Endodermal cell (in vitro differentiated cells): ENCODE measurements around the gene IL31RA. TPM values are rescaled to one million over a fixed set of nuclear protein-coding genes. Genes with fewer than 3 reads are reported as not detected.

ENCODE experiments used
- DNase-seq: peaks from one replicate; pipeline ENCODE4 v3.0.0-alpha.2; 2017
- H3K27ac ChIP-seq: 2 replicates; pipeline ENCODE4 v1.5.1; 2013; ENCODE audit warnings: mild to moderate bottlenecking, low read depth, low read length, moderate library complexity
- H3K27me3 ChIP-seq: 2 replicates; pipeline ENCODE4 v1.6.1; 2013; ENCODE audit warnings: mild to moderate bottlenecking, low read length, moderate library complexity; ENCODE audit not compliant: insufficient read depth, control insufficient read depth, poor library complexity, severe bottlenecking
- H3K36me3 ChIP-seq: 2 replicates; pipeline ENCODE4 v1.7.0; 2013; ENCODE audit warnings: mild to moderate bottlenecking, low read length, moderate library complexity; ENCODE audit not compliant: control insufficient read depth, insufficient read depth
- H3K4me1 ChIP-seq: one replicate; pipeline ENCODE4 v1.7.0; 2013; ENCODE audit warnings: low read length; ENCODE audit not compliant: control insufficient read depth, insufficient read depth
- H3K4me3 ChIP-seq: 2 replicates; pipeline ENCODE4 v1.5.1; 2013; ENCODE audit warnings: mild to moderate bottlenecking, low read length, moderate library complexity
- H3K9ac ChIP-seq: 2 replicates; pipeline ENCODE4 v1.6.1; 2013; ENCODE audit warnings: mild to moderate bottlenecking, low read length, moderate library complexity; ENCODE audit not compliant: poor library complexity, severe bottlenecking; ENCODE audit errors: extremely low read depth
- H3K9me3 ChIP-seq: 2 replicates; pipeline ENCODE4 v1.6.1; 2013; ENCODE audit warnings: mild to moderate bottlenecking, low read length, moderate library complexity; ENCODE audit not compliant: control insufficient read depth
- H3K27ac Mint-ChIP-seq: 2 replicates; pipeline ENCODE4 v1.8.0; 2020; ENCODE audit warnings: mixed read lengths
- H3K27me3 Mint-ChIP-seq: 2 replicates; pipeline ENCODE4 v1.8.0; 2021; ENCODE audit warnings: mild to moderate bottlenecking, mixed read lengths; ENCODE audit not compliant: insufficient read depth
- H3K36me3 Mint-ChIP-seq: 2 replicates; pipeline ENCODE4 v1.8.0; 2020; ENCODE audit warnings: low read depth, mixed read lengths
- H3K4me1 Mint-ChIP-seq: 2 replicates; pipeline ENCODE4 v1.8.0; 2020; ENCODE audit warnings: mixed read lengths
- H3K4me3 Mint-ChIP-seq: 2 replicates; pipeline ENCODE4 v1.8.0; 2020; ENCODE audit warnings: mild to moderate bottlenecking, moderate library complexity, mixed read lengths
- H3K9me3 Mint-ChIP-seq: 2 replicates; pipeline ENCODE4 v1.8.0; 2020; ENCODE audit warnings: mild to moderate bottlenecking, mixed read lengths
- CTCF ChIP-seq: fragments of 200-600 bp; sonication (generic); conservative IDR thresholded peaks from 2 replicates; pipeline ENCODE4 v1.5.0; 2021; ENCODE audit warnings: antibody characterized with exemption, mild to moderate bottlenecking
- WGBS, 2 experiments: methylation state at CpG; one replicate each; pipeline versions ENCODE4 v1.1.5 to v1.1.7; 2013; ENCODE audit warnings: missing lambda C conversion rate in 2 of 2, mixed read lengths in 1 of 2; ENCODE audit not compliant: insufficient coverage in 1 of 2, insufficient read length in 1 of 2; 5-methylcytosine and 5-hydroxymethylcytosine counted together
- total RNA-seq, 2 donors: library from RNA; stranded (reverse); fragmentation: NEBNext Ultra II Directional in 1 of 2; extraction: Animal tissue kit (Norgen Biotek cat#: 25700) in 1 of 2; gene quantifications; 2 replicates in 1 of 2; 3 replicates in 1 of 2; pipeline ENCODE4 v1.2.1, GENCODE V29; 2021

The IL31RA gene
- total RNA-seq, 2 donors from 2014 or later = not detected

DNA sequence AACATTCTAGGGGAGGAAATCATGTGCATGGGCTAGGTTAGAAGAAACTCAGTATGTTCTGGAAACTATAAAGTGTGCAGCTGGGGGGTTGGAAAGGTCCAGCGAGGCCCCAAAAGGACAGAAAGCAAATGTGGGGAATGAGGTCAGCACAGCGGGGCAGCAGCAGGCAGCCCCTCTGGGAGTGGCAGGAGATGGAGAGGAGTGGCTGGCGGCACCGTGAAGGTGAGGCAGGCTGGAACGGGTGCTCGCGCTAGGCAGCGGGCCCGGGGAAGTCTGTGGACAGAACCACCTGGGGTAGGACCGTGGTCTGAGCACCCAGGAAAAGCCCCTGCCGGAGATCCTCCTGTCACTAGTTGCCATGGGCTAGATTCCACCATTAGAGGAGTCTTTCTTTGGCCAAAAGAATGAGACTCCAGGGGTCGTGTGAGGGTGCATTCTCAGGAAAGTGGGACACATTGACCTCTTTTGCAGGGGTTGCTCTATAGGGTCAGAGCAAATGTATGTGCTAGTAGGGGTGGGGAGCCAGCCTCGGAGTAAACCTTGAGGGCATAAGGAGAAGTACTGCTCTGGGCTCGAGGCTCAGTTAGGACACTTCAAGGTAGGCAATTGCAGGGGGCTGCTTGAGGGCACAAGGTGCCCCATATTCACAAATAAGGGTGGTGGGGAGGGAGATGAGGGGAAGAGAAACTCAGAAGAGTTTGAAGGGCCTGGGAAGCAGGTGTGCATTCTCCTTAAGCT, 82.4 kb downstream of the IL31RA start:
- H3K36me3 Mint-ChIP-seq = no peaks in the 10 kb centered on the region
- H3K27ac Mint-ChIP-seq = no peak overlapping the region

DNA sequence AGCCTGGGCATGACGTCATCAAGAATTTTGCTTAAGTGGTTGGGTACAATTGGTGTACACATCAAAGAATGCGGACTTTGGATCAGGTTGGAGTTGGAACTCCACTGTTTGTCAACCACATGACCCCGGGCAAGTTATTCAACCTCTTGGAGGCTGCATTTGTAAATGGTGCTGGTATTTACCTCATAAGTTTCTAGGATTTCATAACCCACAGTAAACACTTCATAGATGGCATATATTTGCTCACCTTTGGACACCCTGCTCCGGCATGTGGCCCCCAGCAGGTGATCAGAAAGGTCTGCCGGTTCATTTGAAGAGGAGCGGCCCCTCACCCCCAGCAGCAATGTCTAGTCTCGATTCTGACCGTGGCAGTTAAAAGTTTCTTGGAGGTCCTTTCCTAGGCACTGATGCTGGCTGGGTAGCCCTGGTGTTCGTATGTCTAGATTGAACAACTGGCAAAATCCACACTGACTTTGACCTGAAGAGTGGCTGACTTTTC, 83.0 kb downstream of the IL31RA start:
- H3K4me1 ChIP-seq = no peaks in the 10 kb centered on the region
- WGBS, 2 experiments = 94 to 98% methylated on average over 7 to 9 of the region's 9 CpGs
- no peaks in the 10 kb centered on the region for H3K27me3 ChIP-seq
- H3K36me3 Mint-ChIP-seq = peaks cover 6% of the 10 kb centered on the region
- no peak overlapping the region for H3K27ac Mint-ChIP-seq
- H3K27ac ChIP-seq = no peak overlapping the region
- peaks cover 27% of the 10 kb centered on the region for H3K36me3 ChIP-seq
- no peak overlapping the region for H3K4me3 Mint-ChIP-seq
- no peaks in the 10 kb centered on the region for H3K9me3 Mint-ChIP-seq
- H3K4me1 Mint-ChIP-seq = no peaks in the 10 kb centered on the region
- DNase-seq = no peak
- no peaks in the 10 kb centered on the region for H3K9me3 ChIP-seq
- no peak for TF ChIP-seq CTCF
- H3K4me3 ChIP-seq = no peak overlapping the region
- no peak overlapping the region for H3K9ac ChIP-seq
- H3K27me3 Mint-ChIP-seq = no peaks in the 10 kb centered on the region

More for the DNA sequence above, 82.4 kb downstream of the IL31RA start:
- Histone ChIP-seq H3K27ac (no peak overlapping the region), H3K4me1 (no peaks in the 10 kb centered on the region), H3K36me3 (peaks cover 21% of the 10 kb centered on the region), H3K9me3 (no peaks in the 10 kb centered on the region), H3K9ac (no peak overlapping the region), H3K27me3 (no peaks in the 10 kb centered on the region), H3K4me3 (no peak overlapping the region)
- no peak for DNase-seq
- Mint-ChIP-seq H3K4me1 (no peaks in the 10 kb centered on the region), H3K27me3 (no peaks in the 10 kb centered on the region), H3K4me3 (no peak overlapping the region), H3K9me3 (no peaks in the 10 kb centered on the region)
- WGBS, 2 experiments = 91 to 93% methylated on average over 14 of the region's 14 CpGs
- TF ChIP-seq CTCF = no peak

DNA sequence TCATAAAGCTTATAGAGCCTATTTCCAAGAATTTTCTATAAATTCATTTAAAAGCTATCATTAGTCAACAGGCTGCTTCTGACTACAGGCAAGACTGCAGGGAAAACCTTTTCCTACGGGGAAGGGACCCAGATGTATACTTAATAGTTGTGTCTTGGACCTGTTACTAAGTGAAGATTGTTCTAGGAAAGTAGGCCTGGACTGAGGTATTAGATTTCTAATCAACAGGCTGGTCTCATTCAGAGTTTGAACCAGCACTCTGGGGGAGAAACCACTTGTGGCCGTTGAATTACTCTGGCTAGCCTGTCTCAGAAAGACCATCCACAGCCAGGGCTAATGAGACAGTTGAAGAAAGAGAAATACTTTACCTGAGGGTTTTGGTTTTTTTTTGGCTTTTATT, 83.6 kb downstream of the IL31RA start:
- no peak for DNase-seq
- Histone ChIP-seq H3K4me3 (no peak overlapping the region), H3K27ac (no peak overlapping the region), H3K9ac (no peak overlapping the region), H3K4me1 (no peaks in the 10 kb centered on the region), H3K9me3 (no peaks in the 10 kb centered on the region), H3K36me3 (peaks cover 33% of the 10 kb centered on the region), H3K27me3 (no peaks in the 10 kb centered on the region)
- Mint-ChIP-seq H3K27ac (no peak overlapping the region), H3K27me3 (no peaks in the 10 kb centered on the region), H3K4me1 (no peaks in the 10 kb centered on the region), H3K4me3 (no peak overlapping the region), H3K36me3 (peaks cover 6% of the 10 kb centered on the region), H3K9me3 (no peaks in the 10 kb centered on the region)
- 57 to 93% methylated on average over 1 to 2 of the region's 2 CpGs for WGBS, 2 experiments
- TF ChIP-seq CTCF = no peak
